Adrenal gland (tissue), 12 donors: Measurements from ENCODE around the gene KATNAL2. TPM values are rescaled to one million over a fixed set of nuclear protein-coding genes. Genes with fewer than 3 reads are reported as not detected.

ENCODE experiments used
- DNase-seq, 7 donors: peaks; one replicate each; pipeline ENCODE4 v3.0.0-alpha.2; 2019 to 2020
- H3K27ac ChIP-seq, 5 donors: fragments of 200-600 bp; sonication (generic) in 4 of 5; 1 replicate in 3 of 5; 2 replicates in 2 of 5; pipeline versions ENCODE4 v1.5.1 to v1.8.0; 2016 to 2020; ENCODE audit warnings: mild to moderate bottlenecking in 1 of 5
- H3K27me3 ChIP-seq: fragments of 200-600 bp; 2 replicates; pipeline ENCODE4 v1.8.0; 2021
- H3K36me3 ChIP-seq, 2 donors: fragments of 200-600 bp; replicated peaks in 1 of 2; 1 replicate in 1 of 2; 2 replicates in 1 of 2; pipeline versions ENCODE4 v1.5.1 to v1.8.0; 2018 to 2022
- H3K4me1 ChIP-seq, 2 donors: fragments of 200-600 bp; replicated peaks in 1 of 2; 1 replicate in 1 of 2; 2 replicates in 1 of 2; pipeline versions ENCODE4 v1.5.1 to v1.8.0; 2018 to 2021
- H3K4me3 ChIP-seq, 4 donors: fragments of 200-600 bp; sonication (generic) in 3 of 4; one replicate each; pipeline ENCODE4 v1.5.1; 2016 to 2018
- H3K9me3 ChIP-seq, 3 donors: fragments of 200-600 bp; sonication (generic) in 1 of 3; replicated peaks in 1 of 3; 1 replicate in 2 of 3; 2 replicates in 1 of 3; pipeline versions ENCODE4 v1.5.1 to v1.8.0; 2016 to 2021
- POLR2A ChIP-seq, 2 donors: fragments of 450-650 bp; IDR thresholded peaks; one replicate each; pipeline ENCODE4 v1.6.1; 2017; ENCODE audit warnings: antibody characterized with exemption in 2 of 2, mild to moderate bottlenecking in 2 of 2, moderate library complexity in 1 of 2
- WGBS, 4 donors: extraction: QIAGEN DNeasy Blood & Tissue Kit in 2 of 4; methylation state at CpG; one replicate each; pipeline versions ENCODE4 v1.1.5 to v1.1.7; 2013 to 2017; 5-methylcytosine and 5-hydroxymethylcytosine counted together
- intact Hi-C, 2 donors: fragments of 100-400 bp; cut with DNase I; formaldehyde crosslinking; loops; one replicate each; pipeline versions ENCODE4 v1.14.1 to v1.15.0; 2022 to 2023
- polyA plus RNA-seq, 3 donors: library from polyadenylated mRNA; stranded (reverse); fragments of 200-250 nt in 2 of 3; fragments of 350-450 nt in 1 of 3; fragmentation: Illumina TruSeq in 1 of 3; extraction: RNeasy Lipid Tissue Mini Kit (QIAGEN cat#74804) in 1 of 3; gene quantifications; one replicate each; pipeline ENCODE4 v1.2.3, GENCODE V29; 2013 to 2014
- total RNA-seq, 9 donors: library from RNA; depleted of rRNA in 4 of 9; stranded (reverse); fragments of >200 nt in 4 of 9; fragments of 120-200 nt in 1 of 9; fragmentation: NEBNext Ultra II Directional in 1 of 9; extraction: Animal tissue kit (Norgen Biotek cat#: 25700) in 1 of 9; gene quantifications; one replicate each; pipeline versions ENCODE4 v1.1.0 to v1.2.4, GENCODE V29; 2013 to 2023
- TF ChIP-seq, protein P1 (sequence below), 6 experiments: fragments of 450-650 bp in 4 of 6; fragments of 200-600 bp in 2 of 6; sonication (generic) in 1 of 6; IDR thresholded peaks; 1 replicate in 5 of 6; 2 replicates in 1 of 6; pipeline versions ENCODE4 v1.5.1 to v1.8.0; 2016 to 2021; ENCODE audit warnings: antibody characterized with exemption in 6 of 6, mild to moderate bottlenecking in 2 of 6, moderate library complexity in 1 of 6
- donor health status: healthy with polysubstance abuse.
- donor health status: Bipolar disorder and iron deficiency.
- donor health status: DM: yes; HTN: yes; CAD: no.
- donor health status: DM: no; HTN: no; CAD: no.
- donor health status: DM: no; HTN: no; CAD: no.
- donor health status: DM: yes; HTN: yes; CAD: no.

Gene KATNAL2
- total and polyA plus RNA-seq, 12 donors: 0.48 to 11.6 (median 4.0) TPM

DNA sequence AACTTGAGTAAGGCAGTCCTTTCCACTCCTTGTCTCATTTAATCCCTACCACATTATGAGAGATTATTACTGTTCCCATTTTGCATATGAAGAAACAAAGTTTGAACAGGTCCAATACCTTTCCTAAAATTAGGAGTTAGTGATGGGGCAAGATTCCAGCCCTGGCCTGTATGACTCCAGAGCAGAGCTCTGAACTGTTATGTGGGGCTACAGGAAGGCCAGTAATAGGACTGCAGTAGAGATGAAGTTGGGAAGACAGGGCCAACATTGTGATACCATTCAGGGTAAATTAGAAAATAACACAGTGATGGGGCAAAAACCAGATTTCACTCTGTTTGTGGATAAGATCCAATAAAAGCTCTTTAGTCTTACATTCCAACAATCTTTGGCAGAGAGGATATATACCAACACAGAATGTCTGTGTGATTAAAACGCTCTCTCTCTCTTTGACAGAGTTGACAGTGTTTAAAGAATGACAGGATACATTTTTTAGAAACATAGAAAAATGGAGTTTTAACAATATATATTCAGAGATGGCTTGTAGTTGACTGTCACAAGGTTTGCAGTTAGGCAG is 22.7 kb downstream of the KATNAL2 start:
- Histone ChIP-seq H3K9me3 (no peaks in the 10 kb centered on the region), H3K27me3 (no peaks in the 10 kb centered on the region), H3K36me3 (no peaks in the 10 kb centered on the region), H3K4me3 (no peak overlapping the region), H3K4me1 (no peaks in the 10 kb centered on the region), H3K27ac (peak overlapping the region in 1 of 5 donors; percentile 3)
- WGBS, 4 donors: 70 to 90% (median 85%) methylated on average over 1 of the region's 1 CpG
- TF ChIP-seq, protein P1, sequence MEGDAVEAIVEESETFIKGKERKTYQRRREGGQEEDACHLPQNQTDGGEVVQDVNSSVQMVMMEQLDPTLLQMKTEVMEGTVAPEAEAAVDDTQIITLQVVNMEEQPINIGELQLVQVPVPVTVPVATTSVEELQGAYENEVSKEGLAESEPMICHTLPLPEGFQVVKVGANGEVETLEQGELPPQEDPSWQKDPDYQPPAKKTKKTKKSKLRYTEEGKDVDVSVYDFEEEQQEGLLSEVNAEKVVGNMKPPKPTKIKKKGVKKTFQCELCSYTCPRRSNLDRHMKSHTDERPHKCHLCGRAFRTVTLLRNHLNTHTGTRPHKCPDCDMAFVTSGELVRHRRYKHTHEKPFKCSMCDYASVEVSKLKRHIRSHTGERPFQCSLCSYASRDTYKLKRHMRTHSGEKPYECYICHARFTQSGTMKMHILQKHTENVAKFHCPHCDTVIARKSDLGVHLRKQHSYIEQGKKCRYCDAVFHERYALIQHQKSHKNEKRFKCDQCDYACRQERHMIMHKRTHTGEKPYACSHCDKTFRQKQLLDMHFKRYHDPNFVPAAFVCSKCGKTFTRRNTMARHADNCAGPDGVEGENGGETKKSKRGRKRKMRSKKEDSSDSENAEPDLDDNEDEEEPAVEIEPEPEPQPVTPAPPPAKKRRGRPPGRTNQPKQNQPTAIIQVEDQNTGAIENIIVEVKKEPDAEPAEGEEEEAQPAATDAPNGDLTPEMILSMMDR (IDR thresholded peaks at IDR 0.05): no peak
- TF ChIP-seq POLR2A (IDR thresholded peaks at IDR 0.05): no peak
- no peak for DNase-seq
- intact Hi-C loops: no loop called here

DNA sequence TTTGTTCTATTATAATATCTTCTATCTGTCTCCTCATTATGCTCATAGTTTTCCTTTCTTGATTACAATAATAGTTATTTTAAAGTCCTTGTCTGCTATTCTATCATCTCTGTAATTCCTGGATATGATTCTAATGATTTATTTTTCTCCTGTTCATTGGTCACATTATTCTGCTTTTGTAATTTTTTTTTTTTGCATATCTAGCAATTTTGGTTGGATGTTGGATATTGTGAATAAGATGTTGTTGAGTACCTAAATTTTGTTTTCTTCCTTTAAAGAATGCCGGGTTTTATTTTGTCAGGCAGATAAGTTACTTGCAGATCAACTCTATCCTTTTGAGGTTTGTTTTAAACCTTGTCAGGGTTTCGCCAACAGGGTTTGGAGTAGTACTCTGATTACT is 25.2 kb downstream of the KATNAL2 start:
- H3K4me1 ChIP-seq: no peaks in the 10 kb centered on the region
- no peaks in the 10 kb centered on the region for H3K27me3 ChIP-seq
- no peak overlapping the region for H3K27ac ChIP-seq
- no peak for TF ChIP-seq POLR2A (IDR thresholded peaks at IDR 0.05)
- TF ChIP-seq, protein P1 (IDR thresholded peaks at IDR 0.05): no peak
- H3K36me3 ChIP-seq: no peaks in the 10 kb centered on the region
- H3K4me3 ChIP-seq: no peak overlapping the region
- 82 to 93% (median 92%) methylated on average over 2 of the region's 2 CpGs for WGBS, 4 donors
- H3K9me3 ChIP-seq: no peaks in the 10 kb centered on the region
- no peak for DNase-seq
- intact Hi-C loops: no loop called here

DNA sequence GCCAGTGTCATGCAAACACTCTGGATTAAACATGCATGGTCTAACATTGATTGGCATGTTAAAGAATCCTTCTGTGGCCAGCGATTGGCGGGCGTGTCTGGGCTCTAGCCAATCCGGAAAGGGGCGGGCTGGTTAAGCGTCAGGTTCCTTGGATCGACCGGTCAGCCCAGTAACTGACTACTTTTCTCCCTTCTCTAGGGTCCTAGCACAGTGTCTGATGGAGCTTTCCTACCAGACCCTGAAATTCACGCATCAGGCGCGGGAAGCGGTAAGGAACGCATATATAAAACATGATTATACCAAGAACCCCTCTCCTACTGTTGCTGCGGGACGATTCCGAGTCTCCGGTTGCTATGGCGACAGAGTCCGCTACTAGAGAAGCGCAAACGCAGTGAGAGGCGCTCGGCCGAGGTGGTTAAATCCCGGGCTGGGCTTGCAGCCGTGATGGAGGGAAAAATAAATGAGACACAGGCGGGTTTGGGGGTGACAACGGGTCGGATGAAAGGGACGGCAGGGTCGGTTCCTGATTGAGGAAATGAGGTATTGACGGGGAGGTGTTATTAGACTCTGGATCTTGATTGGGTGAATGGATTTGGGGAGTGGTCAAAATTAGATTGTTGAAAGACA is 29.4 kb downstream of the KATNAL2 start:
- intact Hi-C loops: no loop called here
- WGBS, 4 donors: 0 to 1% (median 0%) methylated on average over 20 to 32 of the region's 32 CpGs
- TF ChIP-seq, protein P1 (IDR thresholded peaks at IDR 0.05): no peak
- TF ChIP-seq POLR2A (IDR thresholded peaks at IDR 0.05): no peak
- no peaks in the 10 kb centered on the region for H3K27me3 ChIP-seq
- peak overlapping the region; percentile 21 to 67 (median 53) for H3K4me3 ChIP-seq
- no peaks in the 10 kb centered on the region for H3K4me1 ChIP-seq
- H3K27ac ChIP-seq: no peak overlapping the region
- no peaks in the 10 kb centered on the region for H3K9me3 ChIP-seq
- DNase-seq: peak; percentile 80 to 95 (median 86)
- no peaks in the 10 kb centered on the region for H3K36me3 ChIP-seq

DNA sequence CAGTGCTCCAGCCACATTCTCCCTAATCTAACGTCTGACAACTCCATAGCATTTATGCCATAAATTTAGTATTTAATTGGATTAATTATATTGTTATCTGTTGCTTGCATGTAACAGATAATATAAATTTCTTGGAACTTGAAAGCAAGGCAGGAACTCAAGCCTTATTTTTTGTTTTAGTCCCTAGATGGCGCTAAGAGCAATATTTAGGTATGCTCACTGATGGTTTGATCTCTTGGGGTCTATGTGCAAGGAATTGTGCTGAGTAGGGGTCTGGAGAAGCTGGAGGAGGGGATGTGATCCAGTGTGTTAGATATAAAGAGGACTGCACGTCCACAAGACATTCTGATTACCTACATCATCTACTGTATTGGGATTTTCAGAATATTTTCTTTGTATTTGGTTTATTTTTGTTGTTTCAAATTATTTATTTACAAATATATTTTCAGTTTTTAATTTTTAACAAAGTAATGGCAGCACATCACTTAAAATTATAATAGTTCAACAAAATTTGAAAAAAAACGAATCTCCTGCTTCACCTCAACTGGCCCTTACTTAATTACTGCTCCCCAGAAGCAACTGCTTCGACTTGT is 32.8 kb downstream of the KATNAL2 start:
- no peaks in the 10 kb centered on the region for H3K9me3 ChIP-seq
- H3K36me3 ChIP-seq: no peaks in the 10 kb centered on the region
- TF ChIP-seq, protein P1 (IDR thresholded peaks at IDR 0.05): peak in 4 of 6 experiments; percentile 14 to 33 (median 24)
- TF ChIP-seq POLR2A (IDR thresholded peaks at IDR 0.05): no peak
- DNase-seq: no peak
- no peaks in the 10 kb centered on the region for H3K4me1 ChIP-seq
- no peak overlapping the region for H3K4me3 ChIP-seq
- H3K27me3 ChIP-seq: no peaks in the 10 kb centered on the region
- H3K27ac ChIP-seq: no peak overlapping the region
- intact Hi-C loops: no loop called here
- WGBS, 4 donors: 55 to 64% (median 58%) methylated on average over 5 of the region's 5 CpGs
